Keratinocyte (primary cell): ENCODE results near the gene SURF2.

Experiments
- EZH2 ChIP-seq: IDR thresholded peaks from one replicate; pipeline ENCODE4 v1.6.1; 2012; ENCODE audit warnings: inconsistent platforms, mild to moderate bottlenecking, low read length, moderate library complexity
- TF ChIP-seq, protein P1 (sequence below), 3 experiments: IDR thresholded peaks in 1 of 3; conservative IDR thresholded peaks in 1 of 3; optimal IDR thresholded peaks in 1 of 3; 2 replicates in 2 of 3; 3 replicates in 1 of 3; pipeline versions ENCODE3 to v1.5.1; 2011; ENCODE audit warnings: low read length in 3 of 3, mild to moderate bottlenecking in 3 of 3, moderate library complexity in 2 of 3, control low read depth in 1 of 3, inconsistent platforms in 1 of 3; ENCODE audit not compliant: insufficient read depth in 2 of 3; ENCODE audit errors: extremely low read depth in 1 of 3

DNA sequence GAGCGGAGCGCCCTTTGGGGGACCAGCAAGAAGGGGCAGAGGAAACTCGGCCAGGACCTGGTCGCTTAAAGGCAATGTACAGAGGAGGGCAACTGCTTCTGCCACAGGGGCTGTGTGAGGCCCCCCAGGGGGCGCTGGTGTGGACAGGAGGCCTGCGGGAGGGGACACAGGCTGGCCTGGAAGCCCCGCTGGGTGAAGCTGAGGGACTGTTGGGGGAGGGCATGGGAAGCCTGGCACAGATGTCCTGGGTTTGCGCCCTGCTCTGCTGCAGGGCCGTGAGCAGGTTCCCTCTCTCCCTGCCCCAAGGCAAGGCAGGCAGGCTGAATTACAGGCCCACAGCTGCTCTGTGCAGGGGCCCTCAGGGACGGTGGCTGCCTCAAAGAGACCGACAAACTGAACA, 13.8 kb upstream of the SURF2 start:
- TF ChIP-seq, protein P1, sequence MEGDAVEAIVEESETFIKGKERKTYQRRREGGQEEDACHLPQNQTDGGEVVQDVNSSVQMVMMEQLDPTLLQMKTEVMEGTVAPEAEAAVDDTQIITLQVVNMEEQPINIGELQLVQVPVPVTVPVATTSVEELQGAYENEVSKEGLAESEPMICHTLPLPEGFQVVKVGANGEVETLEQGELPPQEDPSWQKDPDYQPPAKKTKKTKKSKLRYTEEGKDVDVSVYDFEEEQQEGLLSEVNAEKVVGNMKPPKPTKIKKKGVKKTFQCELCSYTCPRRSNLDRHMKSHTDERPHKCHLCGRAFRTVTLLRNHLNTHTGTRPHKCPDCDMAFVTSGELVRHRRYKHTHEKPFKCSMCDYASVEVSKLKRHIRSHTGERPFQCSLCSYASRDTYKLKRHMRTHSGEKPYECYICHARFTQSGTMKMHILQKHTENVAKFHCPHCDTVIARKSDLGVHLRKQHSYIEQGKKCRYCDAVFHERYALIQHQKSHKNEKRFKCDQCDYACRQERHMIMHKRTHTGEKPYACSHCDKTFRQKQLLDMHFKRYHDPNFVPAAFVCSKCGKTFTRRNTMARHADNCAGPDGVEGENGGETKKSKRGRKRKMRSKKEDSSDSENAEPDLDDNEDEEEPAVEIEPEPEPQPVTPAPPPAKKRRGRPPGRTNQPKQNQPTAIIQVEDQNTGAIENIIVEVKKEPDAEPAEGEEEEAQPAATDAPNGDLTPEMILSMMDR (optimal IDR thresholded peaks at IDR 0.05 in 1 of 3, IDR thresholded peaks at IDR 0.05 in 1 of 3, conservative IDR thresholded peaks at IDR 0.05 in 1 of 3; ENCODE audit: extremely low read depth in 1 of 3, insufficient read depth in 2 of 3, low read length in 3 of 3) = no peak
- no peak for TF ChIP-seq EZH2
